Spleen (tissue), 7 donors: ENCODE results near the gene DHRS1.

Source experiments
- POLR2A ChIP-seq, 3 donors: fragments of 450-650 bp; IDR thresholded peaks; one replicate each; pipeline ENCODE4 v1.5.1; 2017; ENCODE audit warnings: antibody characterized with exemption in 3 of 3, mild to moderate bottlenecking in 1 of 3
- POLR2AphosphoS5 ChIP-seq, 3 donors: sonication (generic); formaldehyde crosslinking; IDR thresholded peaks; one replicate each; pipeline ENCODE4 v1.5.1; 2017; ENCODE audit warnings: antibody characterized with exemption in 3 of 3
- TF ChIP-seq, protein P1 (sequence below), 11 experiments: fragments of 200-600 bp in 7 of 11; fragments of 450-650 bp in 4 of 11; sonication (generic) in 4 of 11; IDR thresholded peaks in 8 of 11; conservative IDR thresholded peaks in 3 of 11; 1 replicate in 7 of 11; 2 replicates in 4 of 11; pipeline versions ENCODE4 v1.4.0 to v1.8.0; 2016 to 2021; ENCODE audit warnings: antibody characterized with exemption in 11 of 11, inconsistent platforms in 4 of 11, mild to moderate bottlenecking in 1 of 11
- donor health status: DM: no; HTN: no; CAD: no; lungs with moderate emphysema.
- donor health status: DM: no; HTN: no; CAD: no.
- donor health status: DM: no; HTN: no; CAD: no.

DNA sequence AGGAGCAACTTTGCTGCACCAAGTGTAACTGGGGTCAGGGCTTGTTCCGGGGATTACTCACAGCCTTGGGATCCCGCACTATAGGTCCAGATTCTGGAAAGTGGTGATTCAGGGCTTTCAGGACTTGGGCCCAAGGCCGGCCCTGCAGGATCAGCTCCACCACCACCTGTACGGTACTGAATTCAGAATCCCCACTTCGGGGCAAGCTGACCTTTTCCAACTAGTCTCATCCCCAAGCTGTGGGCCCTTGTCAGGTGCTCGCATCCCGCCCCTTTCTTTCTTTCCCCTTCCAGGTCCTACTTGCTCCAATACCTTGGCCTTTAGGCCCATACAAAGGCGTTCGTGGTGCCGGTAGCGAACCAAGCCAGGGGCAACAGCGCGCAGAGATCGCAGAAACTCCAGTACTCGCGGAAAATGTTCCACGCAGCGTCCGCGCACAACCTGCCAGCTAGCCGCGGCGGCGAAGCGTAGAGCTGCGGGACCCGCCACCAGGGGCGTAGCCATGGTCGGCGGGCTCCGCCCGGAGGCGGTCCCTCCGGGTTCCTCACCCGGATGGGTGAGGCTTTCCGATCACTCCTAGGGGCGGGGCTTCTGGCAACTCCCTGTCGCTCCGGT lies 57.6 kb downstream of the DHRS1 start:
- no peak for TF ChIP-seq POLR2AphosphoS5 (IDR thresholded peaks at IDR 0.05)
- TF ChIP-seq, protein P1, sequence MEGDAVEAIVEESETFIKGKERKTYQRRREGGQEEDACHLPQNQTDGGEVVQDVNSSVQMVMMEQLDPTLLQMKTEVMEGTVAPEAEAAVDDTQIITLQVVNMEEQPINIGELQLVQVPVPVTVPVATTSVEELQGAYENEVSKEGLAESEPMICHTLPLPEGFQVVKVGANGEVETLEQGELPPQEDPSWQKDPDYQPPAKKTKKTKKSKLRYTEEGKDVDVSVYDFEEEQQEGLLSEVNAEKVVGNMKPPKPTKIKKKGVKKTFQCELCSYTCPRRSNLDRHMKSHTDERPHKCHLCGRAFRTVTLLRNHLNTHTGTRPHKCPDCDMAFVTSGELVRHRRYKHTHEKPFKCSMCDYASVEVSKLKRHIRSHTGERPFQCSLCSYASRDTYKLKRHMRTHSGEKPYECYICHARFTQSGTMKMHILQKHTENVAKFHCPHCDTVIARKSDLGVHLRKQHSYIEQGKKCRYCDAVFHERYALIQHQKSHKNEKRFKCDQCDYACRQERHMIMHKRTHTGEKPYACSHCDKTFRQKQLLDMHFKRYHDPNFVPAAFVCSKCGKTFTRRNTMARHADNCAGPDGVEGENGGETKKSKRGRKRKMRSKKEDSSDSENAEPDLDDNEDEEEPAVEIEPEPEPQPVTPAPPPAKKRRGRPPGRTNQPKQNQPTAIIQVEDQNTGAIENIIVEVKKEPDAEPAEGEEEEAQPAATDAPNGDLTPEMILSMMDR (IDR thresholded peaks at IDR 0.05 in 8 of 11, conservative IDR thresholded peaks at IDR 0.05 in 3 of 11), result peak; percentile 64 to 91 (median 86)
- TF ChIP-seq POLR2A (IDR thresholded peaks at IDR 0.05), result no peak
